ENCODE measurements around the gene TTC27.

Gene TTC27

DNA sequence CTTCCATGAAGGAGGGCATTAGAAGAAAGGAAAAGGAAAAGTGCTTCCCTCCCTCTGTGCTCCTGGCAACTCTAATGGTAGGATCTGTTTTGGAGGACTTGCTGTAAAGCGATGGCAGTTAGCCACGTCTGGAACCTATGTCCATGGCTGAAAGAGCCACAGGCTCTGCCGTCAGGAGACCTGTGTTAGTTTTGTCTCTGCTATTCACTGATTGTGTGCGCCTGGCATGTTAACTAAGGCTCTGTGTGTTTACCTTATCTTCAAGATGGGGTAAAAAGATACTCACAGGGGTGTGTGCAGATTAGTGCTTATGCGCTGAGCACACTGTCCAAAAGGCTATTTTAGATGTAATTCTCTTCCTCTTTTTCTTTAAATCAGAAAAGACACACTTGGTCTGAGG, 209.1 kb downstream of the TTC27 start:
- TF ChIP-seq, protein P1, sequence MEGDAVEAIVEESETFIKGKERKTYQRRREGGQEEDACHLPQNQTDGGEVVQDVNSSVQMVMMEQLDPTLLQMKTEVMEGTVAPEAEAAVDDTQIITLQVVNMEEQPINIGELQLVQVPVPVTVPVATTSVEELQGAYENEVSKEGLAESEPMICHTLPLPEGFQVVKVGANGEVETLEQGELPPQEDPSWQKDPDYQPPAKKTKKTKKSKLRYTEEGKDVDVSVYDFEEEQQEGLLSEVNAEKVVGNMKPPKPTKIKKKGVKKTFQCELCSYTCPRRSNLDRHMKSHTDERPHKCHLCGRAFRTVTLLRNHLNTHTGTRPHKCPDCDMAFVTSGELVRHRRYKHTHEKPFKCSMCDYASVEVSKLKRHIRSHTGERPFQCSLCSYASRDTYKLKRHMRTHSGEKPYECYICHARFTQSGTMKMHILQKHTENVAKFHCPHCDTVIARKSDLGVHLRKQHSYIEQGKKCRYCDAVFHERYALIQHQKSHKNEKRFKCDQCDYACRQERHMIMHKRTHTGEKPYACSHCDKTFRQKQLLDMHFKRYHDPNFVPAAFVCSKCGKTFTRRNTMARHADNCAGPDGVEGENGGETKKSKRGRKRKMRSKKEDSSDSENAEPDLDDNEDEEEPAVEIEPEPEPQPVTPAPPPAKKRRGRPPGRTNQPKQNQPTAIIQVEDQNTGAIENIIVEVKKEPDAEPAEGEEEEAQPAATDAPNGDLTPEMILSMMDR (IDR thresholded peaks at IDR 0.05): no peak

GRCh38 chr2:32838418-32838817, 210.6 kb downstream of the TTC27 start:
- TF ChIP-seq, protein P1 (IDR thresholded peaks at IDR 0.05): no peak

- TF ChIP-seq, protein P1 (IDR thresholded peaks at IDR 0.05): no peak
These were observed 211.1 kb downstream of the TTC27 start for GRCh38 chr2:32838949-32839348.

DNA sequence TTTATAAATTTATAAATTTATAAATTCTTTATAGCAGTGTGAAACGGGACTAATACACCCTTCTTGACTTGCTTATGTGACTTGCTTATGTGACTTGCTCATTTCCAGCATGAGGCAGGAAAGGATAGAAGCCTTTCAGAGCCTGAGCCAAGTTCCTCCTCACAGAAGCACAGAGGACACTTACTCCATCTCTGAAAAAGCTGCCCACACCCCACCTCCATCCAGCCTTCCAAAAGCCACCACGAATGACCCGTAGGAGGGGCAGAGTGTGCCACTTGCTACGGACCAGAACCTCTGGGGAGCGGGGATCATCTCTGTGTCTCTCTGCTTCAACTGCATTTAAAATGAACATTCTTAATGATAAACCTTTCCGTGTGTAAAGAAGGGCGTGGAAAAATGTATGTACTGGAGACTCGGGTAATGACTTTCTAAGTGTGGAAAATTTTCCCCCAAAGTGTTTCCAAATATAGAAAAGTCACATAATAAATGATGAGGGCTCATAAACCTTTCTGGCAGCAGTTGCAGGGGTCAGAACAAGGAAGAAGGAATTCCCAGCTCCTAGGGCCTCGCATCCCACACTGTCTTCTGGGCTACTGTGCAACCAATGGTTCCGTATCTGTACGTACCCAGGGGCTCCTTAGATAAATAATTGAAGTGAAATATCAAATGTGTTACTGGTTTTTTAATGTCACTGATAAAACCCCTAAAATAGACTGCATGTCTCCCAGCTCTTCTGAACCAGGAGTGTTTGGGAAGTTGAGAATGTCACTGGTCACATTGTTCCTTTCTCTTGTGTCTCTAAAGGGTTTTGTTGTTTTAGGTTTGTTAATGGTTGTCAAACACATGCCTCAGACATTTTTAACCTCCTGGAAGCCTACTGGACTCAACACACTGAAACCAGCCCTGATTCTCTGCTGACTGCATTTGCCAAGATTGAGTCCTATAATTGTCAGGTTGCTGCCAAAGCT, 214.4 kb downstream of the TTC27 start:
- TF ChIP-seq, protein P1 (IDR thresholded peaks at IDR 0.05): no peak

GRCh38 chr2:32843699-32844098, 215.8 kb downstream of the TTC27 start:
- TF ChIP-seq, protein P1 (IDR thresholded peaks at IDR 0.05): no peak

- TF ChIP-seq, protein P1 (IDR thresholded peaks at IDR 0.05): no peak
These were observed 216.4 kb downstream of the TTC27 start for GRCh38 chr2:32844253-32844652.

- TF ChIP-seq, protein P1 (IDR thresholded peaks at IDR 0.05): no peak
These were observed 219.9 kb downstream of the TTC27 start for GRCh38 chr2:32847734-32848133.
